GM21447 (cell line): ENCODE measurements around the gene BTNL2.
"Not testable (repeated sequence)": the region's sequence is repeated elsewhere in the genome, so short reads cannot be mapped to it uniquely, and the experiment has no call there.

Experiments used
- ATAC-seq: cut with Tn5 transposase; IDR thresholded peaks from one replicate; pipeline ENCODE4 v1.9.1; 2021; ENCODE audit not compliant: unreplicated experiment

The BTNL2 gene

DNA sequence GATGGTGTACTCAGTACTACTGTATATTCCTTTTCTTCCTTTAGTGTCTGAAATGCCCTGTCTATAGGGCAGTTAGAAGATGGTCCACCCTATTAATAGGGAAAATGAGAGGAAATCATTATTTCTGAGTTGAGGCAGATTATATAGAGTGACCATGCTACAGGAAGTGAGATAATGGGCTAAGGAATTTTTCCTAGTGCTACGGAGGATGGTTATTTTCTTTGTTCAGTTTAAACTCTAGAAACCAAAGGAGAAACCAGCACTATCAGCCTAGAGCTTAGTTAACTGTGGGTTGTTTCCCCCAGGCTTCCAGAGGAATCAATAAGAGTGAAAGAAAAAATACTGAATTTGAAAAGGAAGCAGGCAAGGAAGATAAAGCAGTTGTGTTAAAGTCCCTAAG, 35.8 kb downstream of the BTNL2 start:
- no peak for ATAC-seq

DNA sequence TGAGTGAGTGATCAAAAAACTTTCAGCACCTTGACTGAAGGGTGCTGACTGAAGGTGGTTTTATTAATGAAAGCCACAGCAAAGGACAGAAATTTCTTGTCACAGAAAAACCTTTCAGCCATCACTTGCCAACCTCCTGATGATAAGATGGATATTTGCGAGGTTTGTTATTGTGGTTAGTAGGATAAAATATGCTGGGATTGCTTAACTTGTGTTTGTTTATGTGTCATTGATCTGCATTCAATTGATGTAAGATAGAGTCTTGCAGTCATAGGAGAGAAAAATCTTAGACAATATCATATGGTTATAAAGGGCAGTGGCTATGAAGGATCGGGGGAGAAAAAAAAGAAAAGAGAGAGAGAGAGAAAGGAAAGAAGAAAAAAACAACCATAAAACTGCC, 36.5 kb downstream of the BTNL2 start:
- no peak for ATAC-seq

DNA sequence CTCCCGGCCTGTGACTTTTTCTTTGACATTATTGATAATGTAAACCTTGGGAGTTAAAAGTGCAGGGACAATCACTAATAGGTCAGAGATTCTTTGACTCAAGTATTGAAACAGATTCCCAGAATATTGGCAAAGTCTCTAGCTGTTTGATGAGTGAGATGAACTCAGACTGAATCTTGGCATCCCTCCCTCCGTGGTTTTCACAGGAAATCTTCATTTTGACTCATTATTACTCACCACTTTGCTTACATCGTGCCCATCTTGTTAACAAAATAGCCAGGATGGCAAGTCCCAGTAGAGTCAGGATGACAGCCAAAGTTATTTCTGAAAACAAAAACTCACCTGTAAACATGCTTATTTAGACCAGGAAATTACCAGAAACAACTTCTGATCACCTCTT, 37.3 kb downstream of the BTNL2 start:
- ATAC-seq = no peak

DNA sequence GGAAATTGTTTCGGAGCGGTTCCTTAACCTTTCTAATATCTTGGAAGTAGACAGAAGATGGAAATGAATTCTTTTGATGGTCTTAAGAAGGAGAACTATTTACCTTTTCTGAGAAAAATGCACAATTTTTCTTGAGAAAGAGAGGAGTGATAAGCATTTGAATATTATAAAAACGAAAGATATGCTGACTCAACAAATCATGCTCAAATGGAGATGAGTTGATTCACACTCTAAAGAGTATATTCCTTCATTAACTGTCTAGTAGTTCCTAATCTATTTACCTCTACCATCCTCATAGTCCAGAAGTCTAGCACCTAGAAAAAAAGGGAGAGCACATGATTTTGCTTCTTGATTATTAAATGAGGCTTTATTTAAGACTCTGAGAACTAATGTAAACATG, 39.3 kb downstream of the BTNL2 start:
- no peak for ATAC-seq

DNA sequence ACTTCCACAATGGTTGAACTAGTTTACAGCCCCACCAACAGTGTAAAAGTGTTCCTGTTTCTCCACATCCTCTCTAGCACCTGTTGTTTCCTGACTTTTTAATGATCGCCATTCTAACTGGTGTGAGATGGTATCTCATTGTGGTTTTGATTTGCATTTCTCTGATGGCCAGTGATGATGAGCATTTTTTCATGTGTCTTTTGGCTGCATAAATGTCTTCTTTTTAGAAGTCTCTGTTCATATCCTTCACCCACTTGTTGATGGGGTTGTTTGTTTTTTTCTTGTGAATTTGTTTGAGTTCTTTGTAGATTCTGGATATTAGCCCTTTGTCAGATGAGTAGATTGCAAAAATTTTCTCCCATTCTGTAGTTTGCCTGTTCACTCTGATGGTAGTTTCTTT, 47.8 kb downstream of the BTNL2 start:
- ATAC-seq = not testable (repeated sequence)

DNA sequence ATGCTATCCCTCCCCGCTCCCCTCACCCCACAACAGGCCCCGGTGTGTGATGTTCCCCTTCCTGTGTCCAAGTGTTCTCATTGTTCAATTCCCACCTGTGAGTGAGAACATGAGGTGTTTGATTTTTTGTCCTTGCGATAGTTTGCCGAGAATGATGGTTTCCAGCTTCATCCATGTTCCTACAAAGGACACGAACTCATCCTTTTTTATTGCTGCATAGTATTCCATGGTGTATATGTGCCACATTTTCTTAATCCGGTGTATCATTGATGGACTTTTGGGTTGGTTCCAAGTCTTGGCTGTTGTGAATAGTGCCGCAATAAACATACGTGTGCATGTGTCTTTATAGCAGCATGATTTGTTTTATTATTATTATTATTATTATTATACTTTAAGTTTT, 48.4 kb downstream of the BTNL2 start:
- not testable (repeated sequence) for ATAC-seq

DNA sequence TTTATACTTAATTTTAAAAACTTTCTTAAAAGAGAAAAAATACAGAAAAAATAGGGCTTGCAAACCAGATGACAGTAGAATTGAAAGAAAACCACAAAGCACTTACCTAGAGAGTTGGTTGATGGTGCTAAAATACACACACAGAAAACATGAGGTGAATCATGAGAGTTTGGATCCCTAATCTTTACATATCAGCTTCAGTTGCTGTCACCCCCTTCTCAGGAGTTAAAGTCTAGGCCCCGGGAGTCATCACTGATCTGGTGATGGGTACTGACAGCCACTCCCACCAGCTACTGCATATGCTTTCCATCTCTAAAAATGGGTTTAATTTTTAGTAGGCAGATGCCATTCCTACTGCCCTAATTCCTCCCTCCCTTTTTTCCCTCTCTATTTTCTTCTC, 52.0 kb downstream of the BTNL2 start:
- ATAC-seq = no peak

DNA sequence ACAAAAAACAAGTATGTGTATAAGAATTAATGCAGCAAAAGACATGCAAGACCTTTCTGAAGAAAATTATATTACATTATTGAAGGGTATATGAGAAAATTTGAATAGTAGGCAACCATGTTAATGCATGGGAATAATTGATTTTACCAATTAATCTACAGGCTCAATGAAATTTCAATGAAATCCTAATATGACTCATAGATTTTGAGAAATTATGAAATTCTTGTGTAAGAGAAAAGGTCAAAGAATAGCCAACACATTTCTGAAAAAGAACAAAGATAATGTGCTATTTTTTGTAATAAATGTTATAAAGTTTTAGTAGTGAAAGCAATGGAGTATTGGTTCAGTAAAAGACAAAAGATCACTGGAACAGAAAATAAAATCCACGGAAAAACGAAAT, 53.6 kb downstream of the BTNL2 start:
- no peak for ATAC-seq
